ENCODE measurements around the gene CMSS1.
"Not testable (repeated sequence)": the region's sequence is repeated elsewhere in the genome, so short reads cannot be mapped to it uniquely, and the experiment has no call there.

The CMSS1 gene

GRCh38 chr3:100080573-100080972 lies 262.9 kb downstream of the CMSS1 start:
- intact Hi-C loops (cut with DNase I), result no loop called here
- no peak for DNase-seq

DNA sequence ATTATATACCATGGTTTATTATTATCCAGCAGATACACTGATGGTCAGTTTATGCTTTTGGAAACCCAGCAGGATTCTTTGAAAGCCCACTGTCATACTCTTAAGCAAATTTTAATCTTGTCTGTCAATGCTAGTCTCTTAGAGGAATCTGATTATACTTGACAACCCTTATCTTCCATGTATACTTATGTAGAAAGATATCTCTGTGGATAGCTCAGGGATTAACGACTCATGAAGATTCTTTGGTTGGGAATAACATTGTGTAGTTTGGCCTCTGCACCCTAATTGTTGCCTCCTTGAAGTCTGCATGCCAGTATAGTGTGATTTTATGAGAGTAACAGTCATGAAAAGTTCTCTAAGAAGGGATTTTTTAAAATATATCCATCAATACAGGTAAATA lies 263.6 kb downstream of the CMSS1 start:
- DNase-seq, result no peak
- intact Hi-C loops (cut with DNase I), result no loop called here

DNA sequence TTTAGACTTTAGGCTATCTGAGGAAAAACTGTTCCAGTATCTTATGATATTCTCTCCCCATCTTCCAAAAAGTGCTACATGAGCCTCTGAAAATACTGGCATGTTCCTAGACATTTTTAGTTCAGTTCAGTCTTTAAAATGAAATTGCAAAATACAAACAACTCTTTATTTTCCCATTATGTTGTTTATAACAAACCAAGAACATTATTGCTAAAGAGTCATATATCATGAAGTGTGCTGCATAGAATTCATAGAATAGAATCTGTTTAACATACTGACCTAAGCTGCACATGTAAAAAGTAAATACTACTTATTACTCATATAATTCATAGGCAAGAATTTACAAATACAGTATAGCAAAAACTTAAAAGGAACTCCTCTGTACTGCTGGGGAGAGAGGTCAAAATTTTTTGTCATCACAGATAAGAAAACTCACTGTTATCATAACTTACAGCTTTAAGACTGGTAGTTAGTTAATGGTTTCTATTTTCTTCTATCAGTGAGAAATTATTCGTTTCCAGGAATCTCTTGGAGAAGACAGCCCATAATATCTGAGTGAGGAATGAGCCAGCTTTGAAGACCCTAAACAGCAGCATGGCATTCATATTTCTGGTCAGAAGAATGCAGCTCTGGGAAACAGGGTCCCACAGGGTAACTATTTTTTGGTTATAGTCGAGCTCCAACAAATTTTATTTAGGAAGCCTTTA lies 264.5 kb downstream of the CMSS1 start:
- intact Hi-C loops (cut with DNase I), result no loop called here
- no peak for DNase-seq

DNA sequence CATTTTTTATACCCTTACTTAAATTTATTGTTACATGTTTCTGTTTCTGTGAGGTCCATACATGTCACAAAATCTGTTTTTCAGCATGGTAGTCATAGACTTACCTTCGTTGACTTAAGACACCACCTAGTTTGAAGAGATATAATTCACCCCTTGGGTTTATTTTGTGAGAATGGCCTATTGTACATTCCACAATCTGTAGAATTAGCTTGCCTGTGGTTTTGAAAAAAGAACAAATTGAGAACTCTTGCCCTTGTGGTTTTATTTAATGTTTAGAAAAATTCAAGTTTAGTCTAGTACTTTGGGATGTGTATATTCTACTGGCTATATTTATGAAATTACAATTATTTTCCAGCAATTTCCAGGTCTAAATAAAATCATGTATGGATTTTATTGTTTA lies 265.1 kb downstream of the CMSS1 start:
- DNase-seq, result no peak
- intact Hi-C loops (cut with DNase I), result no loop called here

DNA sequence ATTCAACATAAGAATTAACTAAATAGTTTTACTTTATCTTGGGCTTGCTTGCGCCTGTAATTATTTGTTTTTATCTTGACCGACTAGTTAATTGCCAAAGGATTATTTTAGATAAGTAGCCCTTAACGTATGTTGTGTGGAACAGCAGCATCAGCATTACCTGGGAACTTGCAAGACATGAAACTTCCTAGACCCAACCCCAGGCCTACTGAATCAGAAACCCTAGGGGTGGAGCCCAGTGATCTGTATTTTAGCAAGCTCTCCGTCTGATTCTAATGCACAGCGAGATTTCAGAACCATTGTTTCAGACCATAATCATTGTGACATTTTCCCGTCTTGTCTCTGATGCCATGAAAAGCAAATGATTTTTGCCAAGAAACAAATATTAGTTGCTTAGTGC lies 265.5 kb downstream of the CMSS1 start:
- no peak for DNase-seq
- intact Hi-C loops (cut with DNase I), result no loop called here

- intact Hi-C loops (cut with DNase I), result no loop called here
- DNase-seq, result no peak
Observed at GRCh38 chr3:100084100-100084806, 266.6 kb downstream of the CMSS1 start.

GRCh38 chr3:100086401-100086800 lies 268.7 kb downstream of the CMSS1 start:
- intact Hi-C loops (cut with DNase I), result no loop called here
- no peak for DNase-seq

- intact Hi-C loops (cut with DNase I), result no loop called here
Observed at GRCh38 chr3:100087198-100087597, 269.5 kb downstream of the CMSS1 start.

DNA sequence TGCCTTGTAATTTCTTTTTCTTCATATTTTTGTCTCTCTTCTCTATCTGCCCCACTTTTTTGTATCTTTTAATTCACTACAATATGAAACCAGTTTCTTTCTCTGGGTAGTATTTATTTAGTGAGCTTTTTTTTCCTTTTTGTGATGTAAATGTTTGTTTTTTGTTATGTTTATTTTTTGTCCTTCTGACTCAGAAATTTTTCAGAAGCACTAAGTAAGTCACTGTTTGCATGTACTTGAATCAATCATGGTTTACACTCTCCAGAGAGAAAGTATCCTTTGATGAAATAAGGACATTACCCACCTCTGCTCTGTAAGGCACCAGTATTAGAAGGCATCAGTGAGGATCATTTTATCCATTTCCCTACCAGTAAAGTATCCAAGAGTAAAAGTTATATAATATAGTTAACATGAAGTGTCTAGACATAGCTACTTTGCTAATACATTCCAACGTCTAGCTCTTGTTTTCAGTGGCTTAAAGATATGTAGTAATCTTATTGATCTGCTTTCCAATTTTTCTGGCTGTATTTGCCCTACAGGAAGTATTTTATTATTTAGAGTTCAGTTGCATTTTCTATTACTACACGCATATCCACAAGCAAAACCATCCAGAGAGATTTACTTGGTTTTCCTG lies 271.2 kb downstream of the CMSS1 start:
- intact Hi-C loops (cut with DNase I), result no loop called here
- no peak for DNase-seq

More at GRCh38 chr3:100087198-100087597, 269.5 kb downstream of the CMSS1 start:
- DNase-seq, result no peak

GRCh38 chr3:100089812-100090668 lies 272.4 kb downstream of the CMSS1 start:
- intact Hi-C loops (cut with DNase I), result no loop called here
- DNase-seq, result peak in 26 of 42 donors; percentile 5 to 72 (median 33)

GRCh38 chr3:100090669-100091005 lies 273.0 kb downstream of the CMSS1 start:
- DNase-seq, result no peak
- intact Hi-C loops (cut with DNase I), result no loop called here

- intact Hi-C loops (cut with DNase I), result no loop called here
- DNase-seq, result no peak
Observed at GRCh38 chr3:100093831-100094230, 276.2 kb downstream of the CMSS1 start.

- intact Hi-C loops (cut with DNase I); DNase-seq: not testable (repeated sequence)
Observed at GRCh38 chr3:100096286-100096685, 278.6 kb downstream of the CMSS1 start.

DNA sequence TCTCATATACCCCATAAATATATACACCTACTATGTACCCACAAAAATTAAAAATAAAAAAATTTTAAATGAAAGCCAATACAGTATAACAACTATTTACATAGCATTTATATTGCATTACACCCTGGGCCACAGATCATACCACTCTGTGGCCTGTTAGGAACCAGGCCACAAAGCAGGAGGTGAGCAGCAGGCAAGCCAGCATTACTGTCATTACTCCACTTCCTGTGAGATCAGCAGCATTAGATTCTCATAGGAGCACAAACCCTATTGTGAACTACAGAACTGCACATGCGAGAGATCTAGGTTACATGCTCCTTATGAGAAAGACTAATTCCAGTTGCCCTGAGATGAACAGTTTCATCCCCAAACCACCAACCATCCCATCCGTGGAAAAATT lies 279.2 kb downstream of the CMSS1 start:
- intact Hi-C loops (cut with DNase I), result no loop called here
- DNase-seq, result no peak

DNA sequence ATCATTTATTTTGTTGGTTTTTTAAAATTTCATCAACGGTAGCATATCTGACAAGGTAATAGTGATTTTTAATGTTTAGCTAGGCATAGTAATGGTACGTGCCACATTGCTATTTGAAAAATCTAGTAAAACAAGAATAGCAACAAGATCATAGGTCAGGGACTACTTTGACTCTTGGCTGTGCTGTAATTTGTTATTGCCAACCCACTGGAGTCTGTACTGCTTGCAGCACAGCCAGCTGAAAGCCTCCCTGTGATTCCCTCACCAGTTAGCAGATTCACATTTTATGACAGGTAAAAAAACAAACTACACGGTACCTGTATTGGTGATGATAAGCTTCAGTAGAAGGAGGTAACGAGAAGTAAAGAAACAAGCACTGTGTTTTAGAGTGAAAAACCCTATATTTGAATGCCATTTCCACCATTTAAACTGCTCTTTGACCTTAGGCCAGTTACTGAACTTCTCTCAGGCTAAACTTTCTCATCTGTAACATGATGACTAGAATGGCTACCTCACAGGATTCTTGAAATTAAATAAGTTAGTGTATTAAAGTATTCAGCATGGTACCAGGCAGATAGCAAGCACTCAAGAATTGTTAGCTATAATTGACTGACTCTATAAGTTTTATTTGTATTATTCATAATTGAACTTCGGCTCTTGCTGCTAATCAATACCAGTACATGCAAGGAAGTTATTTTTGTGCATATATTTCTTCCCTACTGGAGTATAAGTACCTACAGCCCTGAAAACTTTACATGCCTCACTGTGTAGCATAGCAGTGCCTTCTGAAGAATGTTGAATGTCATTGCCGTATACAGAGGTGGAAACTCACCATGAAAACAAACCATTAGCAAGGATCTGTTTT lies 280.5 kb downstream of the CMSS1 start:
- DNase-seq, result no peak
- intact Hi-C loops (cut with DNase I), result no loop called here

- intact Hi-C loops (cut with DNase I), result no loop called here
- DNase-seq, result no peak
Observed at GRCh38 chr3:100098784-100099070, 281.1 kb downstream of the CMSS1 start.

DNA sequence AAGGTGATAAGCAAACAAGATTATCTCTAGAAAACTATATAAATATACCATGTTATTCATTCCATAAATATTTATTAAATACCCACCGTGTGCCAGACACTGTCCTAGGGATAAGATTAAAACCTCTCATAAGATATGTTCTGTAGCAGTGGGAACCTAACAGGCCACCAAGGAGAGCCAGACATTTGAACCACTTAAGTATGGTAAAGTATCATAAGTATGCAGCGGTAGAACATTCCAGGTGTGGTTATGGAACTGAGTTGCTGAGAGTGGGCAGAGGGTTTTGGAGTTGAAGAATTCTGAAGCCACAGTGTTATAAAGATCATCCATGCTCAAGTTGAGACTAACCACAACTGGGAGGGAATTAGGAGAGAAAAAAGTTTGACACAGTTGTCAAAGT lies 282.0 kb downstream of the CMSS1 start:
- intact Hi-C loops (cut with DNase I), result no loop called here
- no peak for DNase-seq

DNA sequence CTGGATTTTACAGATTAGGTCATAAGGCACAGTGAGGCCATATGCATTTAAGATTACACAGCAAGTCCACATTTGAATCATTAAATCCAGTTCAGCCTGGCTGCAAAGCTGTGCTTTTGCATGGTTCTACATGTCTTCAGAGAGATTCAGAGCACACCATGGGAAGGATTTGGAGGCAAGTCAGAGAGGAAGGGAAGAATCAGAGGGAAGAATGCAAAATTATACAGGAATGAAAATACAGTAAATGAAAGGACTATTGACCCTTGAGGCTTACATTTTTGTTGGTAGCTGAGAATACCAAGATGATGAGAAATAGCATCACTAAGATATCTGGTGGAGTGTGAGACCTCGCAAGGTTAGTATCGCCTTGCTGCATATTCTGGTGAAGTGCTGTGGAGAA lies 282.8 kb downstream of the CMSS1 start:
- intact Hi-C loops (cut with DNase I), result no loop called here
- no peak for DNase-seq

DNA sequence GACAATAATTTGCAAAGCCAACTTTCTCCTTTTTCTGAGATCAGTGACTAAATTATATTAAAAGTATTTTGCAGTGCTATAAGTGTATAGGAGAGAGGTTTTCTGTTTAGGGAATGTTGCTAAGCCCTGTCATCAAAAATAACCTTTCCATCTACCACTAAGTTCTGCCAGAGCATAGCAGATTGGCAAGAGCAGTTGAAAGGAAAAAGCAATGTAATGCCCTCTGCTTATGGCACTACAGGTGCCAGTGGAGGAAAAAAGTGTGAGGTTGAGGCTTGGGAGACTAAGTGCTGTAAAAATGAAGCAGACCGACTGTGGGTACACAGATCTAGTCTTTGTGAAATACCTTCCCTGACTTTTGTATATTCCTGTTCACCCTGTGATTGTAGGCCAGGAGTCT lies 285.1 kb downstream of the CMSS1 start:
- intact Hi-C loops (cut with DNase I), result no loop called here
- no peak for DNase-seq

Measured in head of caudate nucleus (tissue), 42 donors.